Neural cell (in vitro differentiated cells): Measurements from ENCODE around the gene TXNDC9. TPM values are rescaled to one million over a fixed set of nuclear protein-coding genes. Genes with fewer than 3 reads are reported as not detected.

Experiments
- H2AFZ ChIP-seq: fragments of 200-600, 300-800 bp; sonication (generic), shearing (Covaris generic); 2 replicates; pipeline ENCODE4 v1.6.0; 2014; ENCODE audit warnings: low read depth, mild to moderate bottlenecking, antibody characterized with exemption, low read length, moderate library complexity
- H3F3A ChIP-seq: fragments of 200-600 bp; shearing (Covaris generic); 2 replicates; pipeline ENCODE4 v1.6.1; 2016; ENCODE audit warnings: mild to moderate bottlenecking, moderate library complexity, mixed read lengths, antibody characterized with exemption, low read length; ENCODE audit not compliant: insufficient read depth, poor library complexity, severe bottlenecking
- H3K27ac ChIP-seq: fragments of 200-600, 300-800 bp; sonication (generic), shearing (Covaris generic); 2 replicates; pipeline ENCODE4 v1.5.1; 2014; ENCODE audit warnings: mild to moderate bottlenecking, low read length, moderate library complexity
- H3K27me3 ChIP-seq: fragments of 300-800, 200-600 bp; sonication (generic), shearing (Covaris generic); 2 replicates; pipeline ENCODE4 v1.6.0; 2014; ENCODE audit warnings: mild to moderate bottlenecking, low read depth, low read length, moderate library complexity; ENCODE audit not compliant: insufficient read depth
- H3K36me3 ChIP-seq: fragments of 300-800, 200-600 bp; sonication (generic), shearing (Covaris generic); 2 replicates; pipeline ENCODE4 v1.5.1; 2014; ENCODE audit warnings: mild to moderate bottlenecking, antibody characterized with exemption, low read length, moderate library complexity; ENCODE audit not compliant: insufficient read depth
- H3K4me2 ChIP-seq: fragments of 300-800, 200-600 bp; sonication (generic), shearing (Covaris generic); 2 replicates; pipeline ENCODE4 v1.6.0; 2014; ENCODE audit warnings: mild to moderate bottlenecking, low read length
- H3K4me3 ChIP-seq: fragments of 300-800, 200-600 bp; sonication (generic), shearing (Covaris generic); 2 replicates; pipeline ENCODE4 v1.5.1; 2014; ENCODE audit warnings: mild to moderate bottlenecking, low read length, moderate library complexity
- H3K79me2 ChIP-seq: fragments of 200-600 bp; shearing (Covaris generic); replicated peaks from 2 replicates; pipeline ENCODE4 v1.6.0; 2014; ENCODE audit warnings: mild to moderate bottlenecking, low read length, moderate library complexity; ENCODE audit not compliant: insufficient read depth
- H3K9ac ChIP-seq: fragments of 300-800, 200-600 bp; sonication (generic), shearing (Covaris generic); 2 replicates; pipeline ENCODE4 v1.6.1; 2016; ENCODE audit warnings: mild to moderate bottlenecking, low read length, mixed read lengths
- H3K9me2 ChIP-seq: fragments of 200-600 bp; shearing (Covaris generic); 2 replicates; pipeline ENCODE4 v1.6.1; 2016; ENCODE audit warnings: mild to moderate bottlenecking, low read length, mixed read lengths; ENCODE audit not compliant: insufficient read depth
- H3K9me3 ChIP-seq: fragments of 200-600, 300-800 bp; sonication (generic), shearing (Covaris generic); 2 replicates; pipeline ENCODE4 v1.6.1; 2016; ENCODE audit warnings: mild to moderate bottlenecking, mixed run types, low read length, moderate library complexity, mixed read lengths
- H4K20me1 ChIP-seq: fragments of 200-600 bp; shearing (Covaris generic); 2 replicates; pipeline ENCODE4 v1.6.1; 2016; ENCODE audit warnings: mild to moderate bottlenecking, mixed run types; ENCODE audit not compliant: insufficient read depth
- CTCF ChIP-seq: fragments of 450-650 bp; IDR thresholded peaks from 2 replicates; pipeline ENCODE4 v1.5.1; 2014; ENCODE audit warnings: antibody characterized with exemption, mild to moderate bottlenecking, moderate library complexity; ENCODE audit not compliant: poor library complexity, severe bottlenecking
- EP300 ChIP-seq: fragments of 450-650 bp; conservative IDR thresholded peaks from 2 replicates; pipeline ENCODE4 v1.6.1; 2014; ENCODE audit warnings: antibody characterized with exemption, mild to moderate bottlenecking, moderate library complexity; ENCODE audit not compliant: poor library complexity, severe bottlenecking
- EZH2 ChIP-seq: fragments of 200-600, 300-800 bp; shearing (Covaris generic), sonication (generic); IDR thresholded peaks from 2 replicates; pipeline ENCODE4 v1.6.1; 2014; ENCODE audit warnings: antibody characterized with exemption, low read length, borderline replicate concordance, mild to moderate bottlenecking; ENCODE audit not compliant: insufficient read depth, poor library complexity, severe bottlenecking
- MXI1 ChIP-seq: fragments of 450-650 bp; conservative IDR thresholded peaks from 2 replicates; pipeline ENCODE4 v1.6.1; 2014; ENCODE audit warnings: antibody characterized with exemption, mild to moderate bottlenecking; ENCODE audit not compliant: poor library complexity, severe bottlenecking
- POLR2AphosphoS5 ChIP-seq: IDR thresholded peaks from 2 replicates; pipeline ENCODE4 v1.6.1; 2012
- RAD21 ChIP-seq: fragments of 450-650 bp; conservative IDR thresholded peaks from 2 replicates; pipeline ENCODE4 v1.6.1; 2014; ENCODE audit warnings: antibody characterized with exemption, mild to moderate bottlenecking, moderate library complexity
- SMC3 ChIP-seq: fragments of 450-650 bp; conservative IDR thresholded peaks from 2 replicates; pipeline ENCODE4 v1.6.1; 2014; ENCODE audit warnings: antibody characterized with exemption, mild to moderate bottlenecking, moderate library complexity; ENCODE audit not compliant: poor library complexity
- TAF1 ChIP-seq: IDR thresholded peaks from 2 replicates; pipeline ENCODE4 v1.6.1; 2012; ENCODE audit warnings: low read depth
- polyA plus RNA-seq: library from polyadenylated mRNA; depleted of rRNA; stranded (reverse); fragments of >200 nt; gene quantifications from 2 replicates; pipeline ENCODE4 v1.2.3, GENCODE V29; 2014
- TF ChIP-seq, protein P1 (sequence below): IDR thresholded peaks from 2 replicates; pipeline ENCODE4 v1.6.1; 2012; ENCODE audit warnings: borderline replicate concordance

The TXNDC9 gene
- polyA plus RNA-seq, 1 donor from 2014 or later = 88.1 TPM

GRCh38 chr2:99342536-99342935 is 6.4 kb upstream of the TXNDC9 start:
- H4K20me1 ChIP-seq = no peaks in the 10 kb centered on the region
- no peak overlapping the region for H3K27ac ChIP-seq

DNA sequence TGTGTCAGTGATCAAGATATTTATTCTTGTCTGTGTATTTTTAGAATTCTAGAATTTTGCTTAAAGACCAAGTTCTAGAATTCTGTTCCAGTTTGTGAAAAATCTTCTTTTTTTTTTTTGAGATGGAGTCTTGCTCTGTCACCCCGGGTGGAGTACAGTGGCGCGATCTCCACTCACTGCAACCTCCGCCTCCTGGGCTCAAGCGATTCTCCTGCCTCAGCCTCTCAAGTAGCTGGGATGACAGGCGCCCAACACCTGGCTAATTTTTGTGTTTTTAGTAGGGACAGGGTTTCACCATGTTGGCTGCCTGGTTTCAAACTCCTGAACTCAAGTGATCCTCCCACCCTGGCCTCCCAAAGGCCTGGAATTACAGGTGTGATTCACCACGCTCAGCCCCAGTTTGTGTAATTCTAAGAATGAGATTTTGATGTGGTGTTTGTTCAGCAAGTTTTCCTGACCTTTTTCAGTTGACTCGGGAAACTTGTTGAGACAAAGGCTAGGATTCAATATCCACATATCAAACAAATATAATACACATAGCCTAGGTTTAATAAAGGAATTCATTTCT is 4.6 kb upstream of the TXNDC9 start:
- Histone ChIP-seq H3K4me3 (no peak overlapping the region), H3F3A (peaks cover 3% of the 10 kb centered on the region), H3K9me3 (no peaks in the 10 kb centered on the region), H3K79me2 (peaks cover 48% of the 10 kb centered on the region), H3K27me3 (no peaks in the 10 kb centered on the region), H3K9me2 (no peaks in the 10 kb centered on the region), H3K36me3 (no peaks in the 10 kb centered on the region), H3K27ac (no peak overlapping the region), H2AFZ (no peak overlapping the region), H3K9ac (no peak overlapping the region), H3K4me2 (no peak overlapping the region), H4K20me1 (no peaks in the 10 kb centered on the region)
- TF ChIP-seq RAD21 (no peak), CTCF (no peak), SMC3 (no peak)
- TF ChIP-seq, protein P1, sequence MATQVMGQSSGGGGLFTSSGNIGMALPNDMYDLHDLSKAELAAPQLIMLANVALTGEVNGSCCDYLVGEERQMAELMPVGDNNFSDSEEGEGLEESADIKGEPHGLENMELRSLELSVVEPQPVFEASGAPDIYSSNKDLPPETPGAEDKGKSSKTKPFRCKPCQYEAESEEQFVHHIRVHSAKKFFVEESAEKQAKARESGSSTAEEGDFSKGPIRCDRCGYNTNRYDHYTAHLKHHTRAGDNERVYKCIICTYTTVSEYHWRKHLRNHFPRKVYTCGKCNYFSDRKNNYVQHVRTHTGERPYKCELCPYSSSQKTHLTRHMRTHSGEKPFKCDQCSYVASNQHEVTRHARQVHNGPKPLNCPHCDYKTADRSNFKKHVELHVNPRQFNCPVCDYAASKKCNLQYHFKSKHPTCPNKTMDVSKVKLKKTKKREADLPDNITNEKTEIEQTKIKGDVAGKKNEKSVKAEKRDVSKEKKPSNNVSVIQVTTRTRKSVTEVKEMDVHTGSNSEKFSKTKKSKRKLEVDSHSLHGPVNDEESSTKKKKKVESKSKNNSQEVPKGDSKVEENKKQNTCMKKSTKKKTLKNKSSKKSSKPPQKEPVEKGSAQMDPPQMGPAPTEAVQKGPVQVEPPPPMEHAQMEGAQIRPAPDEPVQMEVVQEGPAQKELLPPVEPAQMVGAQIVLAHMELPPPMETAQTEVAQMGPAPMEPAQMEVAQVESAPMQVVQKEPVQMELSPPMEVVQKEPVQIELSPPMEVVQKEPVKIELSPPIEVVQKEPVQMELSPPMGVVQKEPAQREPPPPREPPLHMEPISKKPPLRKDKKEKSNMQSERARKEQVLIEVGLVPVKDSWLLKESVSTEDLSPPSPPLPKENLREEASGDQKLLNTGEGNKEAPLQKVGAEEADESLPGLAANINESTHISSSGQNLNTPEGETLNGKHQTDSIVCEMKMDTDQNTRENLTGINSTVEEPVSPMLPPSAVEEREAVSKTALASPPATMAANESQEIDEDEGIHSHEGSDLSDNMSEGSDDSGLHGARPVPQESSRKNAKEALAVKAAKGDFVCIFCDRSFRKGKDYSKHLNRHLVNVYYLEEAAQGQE = no peak

More at GRCh38 chr2:99342536-99342935, 6.4 kb upstream of the TXNDC9 start:
- Histone ChIP-seq H3K79me2 (peaks cover 54% of the 10 kb centered on the region), H2AFZ (no peak overlapping the region), H3K9ac (no peak overlapping the region), H3K9me3 (no peaks in the 10 kb centered on the region), H3K4me3 (no peak overlapping the region), H3K4me2 (no peak overlapping the region), H3K36me3 (no peaks in the 10 kb centered on the region), H3K9me2 (no peaks in the 10 kb centered on the region), H3K27me3 (no peaks in the 10 kb centered on the region), H3F3A (no peaks in the 10 kb centered on the region)
- TF ChIP-seq RAD21 (no peak), EZH2 (no peak), EP300 (no peak), SMC3 (no peak), TAF1 (no peak), POLR2AphosphoS5 (no peak), CTCF (no peak), MXI1 (no peak)
- TF ChIP-seq, protein P1 = no peak
